Limb (tissue), 2 donors: ENCODE data around the gene CD300LD.
"Not testable (repeated sequence)": the region's sequence is repeated elsewhere in the genome, so short reads cannot be mapped to it uniquely, and the experiment has no call there.

Experiments
- DNase-seq, 2 donors: peaks; one replicate each; pipeline ENCODE4 v3.0.0-alpha.2; 2016; ENCODE audit errors: extremely low spot score in 2 of 2

CD300LD gene

GRCh38 chr17:74592087-74592990, at the start of gene CD300LD:
Gene CD300LD, minus strand, starts transcription at chr17:74592283. Its CDS starts 81 bp downstream, at chr17:74592202.
- DNase-seq: no peak

- DNase-seq: no peak
These were observed 49.3 kb upstream of the CD300LD start for GRCh38 chr17:74641224-74641957.

GRCh38 chr17:74639704-74640151, 47.6 kb upstream of the CD300LD start:
- no peak for DNase-seq

- DNase-seq: no peak
These were observed 45.8 kb upstream of the CD300LD start for GRCh38 chr17:74637926-74638325.

- no peak for DNase-seq
These were observed 45.2 kb upstream of the CD300LD start for GRCh38 chr17:74637265-74637664.

- not testable (repeated sequence) for DNase-seq
These were observed 44.5 kb upstream of the CD300LD start for GRCh38 chr17:74636541-74637085.

GRCh38 chr17:74635418-74635817, 43.3 kb upstream of the CD300LD start:
- no peak for DNase-seq

GRCh38 chr17:74633326-74633725, 41.2 kb upstream of the CD300LD start:
- no peak for DNase-seq

- no peak for DNase-seq
These were observed 40.5 kb upstream of the CD300LD start for GRCh38 chr17:74632617-74633016.

GRCh38 chr17:74631468-74632450, 39.7 kb upstream of the CD300LD start:
- no peak for DNase-seq

GRCh38 chr17:74630251-74630650, 38.2 kb upstream of the CD300LD start:
- not testable (repeated sequence) for DNase-seq

GRCh38 chr17:74625661-74626060, 33.6 kb upstream of the CD300LD start:
- DNase-seq: no peak

GRCh38 chr17:74624131-74624530, 32.0 kb upstream of the CD300LD start:
- DNase-seq: no peak

- no peak for DNase-seq
These were observed 31.6 kb upstream of the CD300LD start, which contains the start of gene CD300E for GRCh38 chr17:74623693-74624093. Gene CD300E, minus strand, starts transcription at chr17:74623738. Its CDS starts 117 bp downstream, at chr17:74623621.

- DNase-seq: no peak
These were observed 27.1 kb upstream of the CD300LD start for GRCh38 chr17:74619077-74619673.

GRCh38 chr17:74618451-74618850, 26.4 kb upstream of the CD300LD start:
- DNase-seq: no peak

- DNase-seq: no peak
These were observed 24.6 kb upstream of the CD300LD start for GRCh38 chr17:74616696-74617095.

- no peak for DNase-seq
These were observed 20.0 kb upstream of the CD300LD start for GRCh38 chr17:74612046-74612445.

GRCh38 chr17:74610108-74610507, 18.0 kb upstream of the CD300LD start:
- DNase-seq: no peak

GRCh38 chr17:74608511-74608910, 16.4 kb upstream of the CD300LD start:
- no peak for DNase-seq
